NT2/D1 (cell line): ENCODE results near the gene EIF4EBP2.

Source experiments
- DNase-seq: peaks from one replicate; pipeline ENCODE4 v3.0.0-alpha.2; 2011; ENCODE audit warnings: low read depth, low spot score
- H3K27me3 ChIP-seq: 2 replicates; pipeline ENCODE4 v1.6.0; 2011; ENCODE audit warnings: mild to moderate bottlenecking; ENCODE audit not compliant: insufficient read length, insufficient read depth
- H3K36me3 ChIP-seq: 2 replicates; pipeline ENCODE4 v1.6.1; 2011; ENCODE audit warnings: mild to moderate bottlenecking, low read length, mixed read lengths; ENCODE audit not compliant: insufficient read depth, insufficient read length
- H3K4me1 ChIP-seq: 2 replicates; pipeline ENCODE4 v1.5.1; 2011; ENCODE audit not compliant: insufficient read depth, insufficient read length
- H3K4me3 ChIP-seq: 2 replicates; pipeline ENCODE4 v1.5.1; 2011; ENCODE audit warnings: low read depth; ENCODE audit not compliant: insufficient read length
- H3K9ac ChIP-seq: 2 replicates; pipeline ENCODE4 v1.6.0; 2011; ENCODE audit warnings: low read depth; ENCODE audit not compliant: insufficient read length
- H3K9me3 ChIP-seq: 2 replicates; pipeline ENCODE4 v1.5.1; 2011; ENCODE audit warnings: mild to moderate bottlenecking, low read length; ENCODE audit not compliant: insufficient read depth
- SUZ12 ChIP-seq: IDR thresholded peaks from 2 replicates; pipeline ENCODE4 v1.6.1; 2011; ENCODE audit not compliant: insufficient read length, insufficient read depth; ENCODE audit errors: extremely low read depth
- YY1 ChIP-seq: IDR thresholded peaks from 2 replicates; pipeline ENCODE4 v1.6.1; 2011; ENCODE audit not compliant: insufficient read length, insufficient read depth
- ZNF274 ChIP-seq: IDR thresholded peaks from 2 replicates; pipeline ENCODE4 v1.6.1; 2011; ENCODE audit warnings: mild to moderate bottlenecking, low read depth, low read length

The EIF4EBP2 gene

GRCh38 chr10:70458329-70459060, 54.5 kb downstream of the EIF4EBP2 start:
- Histone ChIP-seq H3K9me3 (no peaks in the 10 kb centered on the region), H3K9ac (peak overlapping the region; percentile 79), H3K4me1 (peaks cover 15% of the 10 kb centered on the region), H3K4me3 (peak overlapping the region; percentile 49), H3K36me3 (no peaks in the 10 kb centered on the region), H3K27me3 (peaks cover 16% of the 10 kb centered on the region)
- TF ChIP-seq YY1 = no peak
- TF ChIP-seq ZNF274 = no peak
- TF ChIP-seq SUZ12 = no peak
- no peak for DNase-seq

GRCh38 chr10:70459061-70459773, 55.3 kb downstream of the EIF4EBP2 start:
- no peaks in the 10 kb centered on the region for H3K36me3 ChIP-seq
- H3K4me1 ChIP-seq = peaks cover 12% of the 10 kb centered on the region
- peaks cover 16% of the 10 kb centered on the region for H3K27me3 ChIP-seq
- H3K9me3 ChIP-seq = no peaks in the 10 kb centered on the region
- no peak for DNase-seq
- H3K9ac ChIP-seq = peak overlapping the region; percentile 51
- H3K4me3 ChIP-seq = peak overlapping the region; percentile 49
- TF ChIP-seq ZNF274 (no peak), YY1 (no peak), SUZ12 (no peak)

- TF ChIP-seq ZNF274 = no peak
- TF ChIP-seq YY1 = no peak
- TF ChIP-seq SUZ12 = no peak
- H3K4me1 ChIP-seq = peaks cover 12% of the 10 kb centered on the region
- no peaks in the 10 kb centered on the region for H3K9me3 ChIP-seq
- peaks cover 16% of the 10 kb centered on the region for H3K27me3 ChIP-seq
- H3K4me3 ChIP-seq = no peak overlapping the region
- no peaks in the 10 kb centered on the region for H3K36me3 ChIP-seq
- peak overlapping the region; percentile 51 for H3K9ac ChIP-seq
- DNase-seq = no peak
Measured at GRCh38 chr10:70459774-70460490, 56.0 kb downstream of the EIF4EBP2 start.

- H3K9ac ChIP-seq = no peak overlapping the region
- peaks cover 12% of the 10 kb centered on the region for H3K27me3 ChIP-seq
- TF ChIP-seq YY1 (no peak), ZNF274 (no peak), SUZ12 (no peak)
- no peak overlapping the region for H3K4me3 ChIP-seq
- no peak for DNase-seq
- H3K4me1 ChIP-seq = peaks cover 12% of the 10 kb centered on the region
- H3K9me3 ChIP-seq = no peaks in the 10 kb centered on the region
- H3K36me3 ChIP-seq = no peaks in the 10 kb centered on the region
Measured at GRCh38 chr10:70461397-70462348, 57.7 kb downstream of the EIF4EBP2 start.

GRCh38 chr10:70462349-70462984, 58.5 kb downstream of the EIF4EBP2 start:
- DNase-seq = no peak

GRCh38 chr10:70465278-70465677, 61.3 kb downstream of the EIF4EBP2 start:
- Histone ChIP-seq H3K4me3 (no peak overlapping the region), H3K4me1 (peaks cover 9% of the 10 kb centered on the region), H3K9ac (no peak overlapping the region), H3K27me3 (no peaks in the 10 kb centered on the region), H3K9me3 (no peaks in the 10 kb centered on the region), H3K36me3 (no peaks in the 10 kb centered on the region)
- TF ChIP-seq SUZ12 (no peak), YY1 (no peak), ZNF274 (no peak)
- no peak for DNase-seq

More at GRCh38 chr10:70462349-70462984, 58.5 kb downstream of the EIF4EBP2 start:
- no peak overlapping the region for H3K4me3 ChIP-seq
- H3K27me3 ChIP-seq = peaks cover 7% of the 10 kb centered on the region
- peaks cover 12% of the 10 kb centered on the region for H3K4me1 ChIP-seq
- H3K36me3 ChIP-seq = no peaks in the 10 kb centered on the region
- H3K9me3 ChIP-seq = no peaks in the 10 kb centered on the region
- no peak overlapping the region for H3K9ac ChIP-seq
- no peak for TF ChIP-seq ZNF274
- no peak for TF ChIP-seq YY1
- no peak for TF ChIP-seq SUZ12
